HCT116 (cell line): Measurements from ENCODE around the gene TMEM178B.
A peak's percentile ranks its signal among the peaks of the same experiment; 100 is the strongest.

ENCODE experiments used
- CBX3 ChIP-seq: IDR thresholded peaks from 2 replicates; pipeline ENCODE4 v1.6.1; 2012; ENCODE audit warnings: low read depth
- CTCF ChIP-seq, 3 experiments: fragments of 200-600 bp in 1 of 3; sonication (generic) in 1 of 3; IDR thresholded peaks in 2 of 3; conservative IDR thresholded peaks in 1 of 3; 2 replicates each; pipeline ENCODE4 v1.5.1; 2012 to 2017; ENCODE audit warnings: low read depth in 2 of 3, low read length in 2 of 3, antibody characterized with exemption in 1 of 3, borderline replicate concordance in 1 of 3, control low read depth in 1 of 3, mild to moderate bottlenecking in 1 of 3, mixed read lengths in 1 of 3, mixed run types in 1 of 3, moderate library complexity in 1 of 3; ENCODE audit not compliant: insufficient read depth in 1 of 3
- EZH2 ChIP-seq: fragments of 200-600 bp; sonication (generic); IDR thresholded peaks from 2 replicates; pipeline ENCODE4 v1.6.1; 2017; ENCODE audit warnings: antibody characterized with exemption, mixed run types
- EZH2phosphoT487 ChIP-seq: fragments of 200-600 bp; IDR thresholded peaks from 2 replicates; pipeline ENCODE4 v1.6.1; 2018; ENCODE audit warnings: antibody characterized with exemption, borderline replicate concordance
- JUND ChIP-seq: IDR thresholded peaks from 2 replicates; pipeline ENCODE4 v1.6.1; 2012
- MAX ChIP-seq: IDR thresholded peaks from 2 replicates; pipeline ENCODE4 v1.6.1; 2012
- POLR2A ChIP-seq: IDR thresholded peaks from 2 replicates; pipeline ENCODE4 v1.7.0; 2011; ENCODE audit warnings: borderline replicate concordance; ENCODE audit not compliant: insufficient read depth, insufficient read length; ENCODE audit errors: extremely low read depth
- POLR2AphosphoS5 ChIP-seq: IDR thresholded peaks from 2 replicates; pipeline ENCODE4 v1.6.1; 2011; ENCODE audit warnings: mild to moderate bottlenecking, low read depth, low read length, moderate library complexity
- REST ChIP-seq: IDR thresholded peaks from 2 replicates; pipeline ENCODE4 v1.6.1; 2012; ENCODE audit warnings: low read depth
- SRF ChIP-seq: IDR thresholded peaks from 2 replicates; pipeline ENCODE4 v1.6.1; 2012; ENCODE audit warnings: low read depth
- YY1 ChIP-seq: IDR thresholded peaks from 2 replicates; pipeline ENCODE4 v1.6.1; 2011; ENCODE audit warnings: low read length, low read depth, moderate library complexity, mild to moderate bottlenecking; ENCODE audit not compliant: insufficient replicate concordance; ENCODE audit errors: extremely low read depth
- ZFX ChIP-seq: fragments of 450-650 bp; IDR thresholded peaks from 2 replicates; pipeline ENCODE4 v1.6.1; 2017
- ZNF274 ChIP-seq: fragments of 200-500 bp; sonication (Bioruptor generic); IDR thresholded peaks from 2 replicates; pipeline ENCODE4 v1.6.1; 2014; ENCODE audit warnings: mild to moderate bottlenecking, low read depth, low read length, inconsistent platforms

- TF ChIP-seq POLR2A: no peak
- no peak for TF ChIP-seq SRF
- TF ChIP-seq CTCF (IDR thresholded peaks at IDR 0.05 in 2 of 3, conservative IDR thresholded peaks at IDR 0.05 in 1 of 3; ENCODE audit: borderline replicate concordance in 1 of 3, insufficient read depth in 1 of 3, low read depth in 2 of 3, low read length in 2 of 3): no peak
- TF ChIP-seq JUND: no peak
- TF ChIP-seq ZNF274: no peak
- no peak for TF ChIP-seq EZH2phosphoT487
- TF ChIP-seq EZH2: no peak
- TF ChIP-seq POLR2AphosphoS5: no peak
- no peak for TF ChIP-seq MAX
- TF ChIP-seq REST: no peak
- TF ChIP-seq ZFX: no peak
- peak; percentile 17; the same call in 1 of the 2 replicates for TF ChIP-seq CBX3
- TF ChIP-seq YY1: no peak
These were observed 49.2 kb upstream of the TMEM178B start for GRCh38 chr7:141024668-141025067.
